ENCODE measurements around the gene CDO1. TPM values are rescaled to one million over a fixed set of nuclear protein-coding genes. Genes with fewer than 3 reads are reported as not detected.

The CDO1 gene
- total RNA-seq, 4 donors from 2014 or later: 1.2 to 33.9 (median 8.5) TPM

DNA sequence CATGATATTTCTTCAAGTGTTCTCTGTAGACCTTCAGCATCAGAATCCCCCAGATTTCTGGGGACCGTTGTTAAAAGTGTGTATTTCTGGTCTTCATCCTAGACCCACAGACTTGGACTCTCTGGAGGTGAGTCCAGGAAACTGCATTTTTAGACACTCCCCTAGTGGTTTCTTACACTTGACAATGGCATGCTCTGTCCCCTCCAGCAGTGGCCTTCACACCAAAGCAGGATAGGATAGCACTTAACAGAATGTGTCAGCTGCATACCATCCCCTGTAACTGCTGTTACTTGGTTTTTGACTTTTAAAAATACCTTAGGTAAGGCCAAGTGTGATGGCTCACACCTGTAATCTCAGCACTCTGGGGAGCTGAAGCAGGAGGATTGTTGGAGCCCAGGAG is 20.8 kb downstream of the CDO1 start:
- no peaks in the 10 kb centered on the region for H3K27me3 ChIP-seq
- DNase-seq: no peak
- intact Hi-C loops (cut with DNase I; ENCODE audit: low total_unique reads): no loop called here

DNA sequence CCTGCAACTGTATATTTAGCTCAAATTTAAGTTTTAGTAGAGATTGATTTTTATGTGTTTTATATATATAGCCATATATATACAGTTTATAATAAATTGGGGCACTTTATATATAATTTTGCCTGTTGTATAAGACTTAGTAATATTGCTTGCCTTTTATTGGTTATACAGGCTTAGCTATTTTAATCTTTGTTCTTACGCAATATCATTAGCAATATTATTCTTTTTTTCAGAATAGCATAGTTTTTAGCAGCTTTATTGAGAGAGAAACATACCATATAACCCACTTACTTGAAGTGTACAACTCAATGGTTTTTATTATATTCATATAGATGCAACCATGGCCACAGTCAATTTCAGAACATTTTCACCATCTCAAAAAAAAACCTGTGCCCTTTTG is 28.0 kb downstream of the CDO1 start:
- Histone ChIP-seq H3K27me3 (no peaks in the 10 kb centered on the region), H3K4me3 (no peak overlapping the region), H3K4me1 (no peaks in the 10 kb centered on the region), H3K9me3 (no peaks in the 10 kb centered on the region), H3K36me3 (no peaks in the 10 kb centered on the region), H3K27ac (no peak overlapping the region)
- intact Hi-C loops (cut with DNase I; ENCODE audit: low total_unique reads): no loop called here
- no peak for DNase-seq
- TF ChIP-seq, protein P1, sequence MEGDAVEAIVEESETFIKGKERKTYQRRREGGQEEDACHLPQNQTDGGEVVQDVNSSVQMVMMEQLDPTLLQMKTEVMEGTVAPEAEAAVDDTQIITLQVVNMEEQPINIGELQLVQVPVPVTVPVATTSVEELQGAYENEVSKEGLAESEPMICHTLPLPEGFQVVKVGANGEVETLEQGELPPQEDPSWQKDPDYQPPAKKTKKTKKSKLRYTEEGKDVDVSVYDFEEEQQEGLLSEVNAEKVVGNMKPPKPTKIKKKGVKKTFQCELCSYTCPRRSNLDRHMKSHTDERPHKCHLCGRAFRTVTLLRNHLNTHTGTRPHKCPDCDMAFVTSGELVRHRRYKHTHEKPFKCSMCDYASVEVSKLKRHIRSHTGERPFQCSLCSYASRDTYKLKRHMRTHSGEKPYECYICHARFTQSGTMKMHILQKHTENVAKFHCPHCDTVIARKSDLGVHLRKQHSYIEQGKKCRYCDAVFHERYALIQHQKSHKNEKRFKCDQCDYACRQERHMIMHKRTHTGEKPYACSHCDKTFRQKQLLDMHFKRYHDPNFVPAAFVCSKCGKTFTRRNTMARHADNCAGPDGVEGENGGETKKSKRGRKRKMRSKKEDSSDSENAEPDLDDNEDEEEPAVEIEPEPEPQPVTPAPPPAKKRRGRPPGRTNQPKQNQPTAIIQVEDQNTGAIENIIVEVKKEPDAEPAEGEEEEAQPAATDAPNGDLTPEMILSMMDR (IDR thresholded peaks at IDR 0.05): no peak
- TF ChIP-seq POLR2A (IDR thresholded peaks at IDR 0.05): no peak

More for the DNA sequence above, 20.8 kb downstream of the CDO1 start:
- TF ChIP-seq, protein P1 (IDR thresholded peaks at IDR 0.05): no peak
- TF ChIP-seq POLR2A (IDR thresholded peaks at IDR 0.05): no peak
- H3K4me1 ChIP-seq: no peaks in the 10 kb centered on the region
- H3K36me3 ChIP-seq: no peaks in the 10 kb centered on the region
- no peak overlapping the region for H3K27ac ChIP-seq
- no peaks in the 10 kb centered on the region for H3K9me3 ChIP-seq
- H3K4me3 ChIP-seq: no peak overlapping the region

- H3K27me3 ChIP-seq: no peaks in the 10 kb centered on the region
- no peaks in the 10 kb centered on the region for H3K9me3 ChIP-seq
- H3K4me3 ChIP-seq: no peak overlapping the region
- no peak for TF ChIP-seq POLR2A (IDR thresholded peaks at IDR 0.05)
- TF ChIP-seq, protein P1 (IDR thresholded peaks at IDR 0.05): no peak
- intact Hi-C loops (cut with DNase I; ENCODE audit: low total_unique reads): no loop called here
- no peak for DNase-seq
- H3K36me3 ChIP-seq: no peaks in the 10 kb centered on the region
- no peak overlapping the region for H3K27ac ChIP-seq
- no peaks in the 10 kb centered on the region for H3K4me1 ChIP-seq
These were observed 29.0 kb downstream of the CDO1 start for GRCh38 chr5:115787426-115787825.

- no peaks in the 10 kb centered on the region for H3K36me3 ChIP-seq
- no peaks in the 10 kb centered on the region for H3K4me1 ChIP-seq
- H3K9me3 ChIP-seq: no peaks in the 10 kb centered on the region
- no peaks in the 10 kb centered on the region for H3K27me3 ChIP-seq
- no peak overlapping the region for H3K27ac ChIP-seq
- TF ChIP-seq POLR2A (IDR thresholded peaks at IDR 0.05): no peak
- TF ChIP-seq, protein P1 (IDR thresholded peaks at IDR 0.05): no peak
- H3K4me3 ChIP-seq: no peak overlapping the region
- intact Hi-C loops (cut with DNase I; ENCODE audit: low total_unique reads): no loop called here
- no peak for DNase-seq
These were observed 30.9 kb downstream of the CDO1 start for GRCh38 chr5:115785381-115786065.

- TF ChIP-seq, protein P1 (IDR thresholded peaks at IDR 0.05): no peak
- no peak for TF ChIP-seq POLR2A (IDR thresholded peaks at IDR 0.05)
- H3K27me3 ChIP-seq: no peaks in the 10 kb centered on the region
- no peak for DNase-seq
- H3K36me3 ChIP-seq: no peaks in the 10 kb centered on the region
- intact Hi-C loops (cut with DNase I; ENCODE audit: low total_unique reads): no loop called here
- H3K4me3 ChIP-seq: no peak overlapping the region
- H3K4me1 ChIP-seq: no peaks in the 10 kb centered on the region
- H3K27ac ChIP-seq: no peak overlapping the region
- no peaks in the 10 kb centered on the region for H3K9me3 ChIP-seq
These were observed 38.0 kb downstream of the CDO1 start for GRCh38 chr5:115778417-115778816.
